ENCODE measurements around the gene GBA3. TPM values are rescaled to one million over a fixed set of nuclear protein-coding genes. Genes with fewer than 3 reads are reported as not detected.

The GBA3 gene
- total RNA-seq, 6 experiments from 2014 or later = 15.4 to 115 (median 60.7) TPM

GRCh38 chr4:22695917-22696316, 3.2 kb downstream of the GBA3 start:
- peak overlapping the region in 2 of 3 donors; percentile 31 to 33 for H3K4me3 ChIP-seq
- intact Hi-C loops (cut with DNase I) = no loop called here
- ATAC-seq = peak; percentile 74 to 87 (median 83)

DNA sequence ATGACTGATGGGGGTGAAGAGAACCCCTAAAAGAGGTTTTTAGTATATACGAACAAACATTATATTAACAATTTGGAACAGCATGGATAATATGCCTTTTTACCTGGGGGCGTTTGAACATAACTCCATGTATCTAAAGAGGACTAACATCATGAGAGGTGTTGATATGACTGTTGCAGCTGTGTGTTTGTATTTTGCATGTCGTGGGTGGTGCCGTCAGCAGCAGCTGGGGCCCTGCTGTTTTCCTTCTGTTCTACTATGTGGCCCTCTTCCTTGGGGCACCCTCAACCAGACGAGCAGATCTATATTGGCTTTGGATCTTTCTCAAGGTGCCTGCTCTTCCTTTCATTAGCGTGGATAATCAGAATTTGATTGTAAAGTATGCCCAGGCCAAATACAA, 11.2 kb downstream of the GBA3 start:
- 82% methylated on average over 6 of the region's 6 CpGs for whole genome bisulfite sequencing (ENCODE audit: insufficient coverage, low coverage, low lambda C conversion rate, missing lambda C conversion rate)
- no peak for DNase-seq
- ATAC-seq = no peak
- no peaks in the 10 kb centered on the region for H3K9me3 ChIP-seq
- no peak overlapping the region for H3K27ac ChIP-seq
- intact Hi-C loops (cut with DNase I) = no loop called here
- H3K36me3 ChIP-seq = no peaks in the 10 kb centered on the region
- H3K4me3 ChIP-seq = no peak overlapping the region
- no peaks in the 10 kb centered on the region for H3K4me1 ChIP-seq
- no peak for TF ChIP-seq CTCF (IDR thresholded peaks at IDR 0.05)
- no peaks in the 10 kb centered on the region for H3K27me3 ChIP-seq

More at GRCh38 chr4:22695917-22696316, 3.2 kb downstream of the GBA3 start:
- 0% methylated on average over 3 of the region's 3 CpGs for WGBS (ENCODE audit: insufficient coverage, low coverage, low lambda C conversion rate, missing lambda C conversion rate)
- no peaks in the 10 kb centered on the region for H3K9me3 ChIP-seq
- H3K4me1 ChIP-seq = peaks cover 0 to 41% (median 5%) of the 10 kb centered on the region in 4 donors
- no peaks in the 10 kb centered on the region for H3K36me3 ChIP-seq
- TF ChIP-seq CTCF (IDR thresholded peaks at IDR 0.05) = no peak
- TF ChIP-seq POLR2A (IDR thresholded peaks at IDR 0.05) = peak; percentile 39
- DNase-seq = peak in 1 of 3 donors; percentile 71
- H3K27ac ChIP-seq = peak overlapping the region; percentile 44 to 83 (median 70)
- H3K27me3 ChIP-seq = no peaks in the 10 kb centered on the region

GRCh38 chr4:22707390-22707789, 14.7 kb downstream of the GBA3 start:
- ATAC-seq (no peak), DNase-seq (no peak)
- H3K27ac ChIP-seq = no peak overlapping the region
- H3K4me3 ChIP-seq = no peak overlapping the region
- intact Hi-C loops (cut with DNase I) = no loop called here
- H3K36me3 ChIP-seq = no peaks in the 10 kb centered on the region
- H3K9me3 ChIP-seq = no peaks in the 10 kb centered on the region
- 92% methylated on average over 1 of the region's 1 CpG for WGBS (ENCODE audit: insufficient coverage, low coverage, low lambda C conversion rate, missing lambda C conversion rate)
- no peak for TF ChIP-seq CTCF (IDR thresholded peaks at IDR 0.05)
- TF ChIP-seq POLR2A (IDR thresholded peaks at IDR 0.05) = no peak
- H3K27me3 ChIP-seq = no peaks in the 10 kb centered on the region
- peaks cover 0 to 11% (median 5%) of the 10 kb centered on the region in 4 donors for H3K4me1 ChIP-seq

DNA sequence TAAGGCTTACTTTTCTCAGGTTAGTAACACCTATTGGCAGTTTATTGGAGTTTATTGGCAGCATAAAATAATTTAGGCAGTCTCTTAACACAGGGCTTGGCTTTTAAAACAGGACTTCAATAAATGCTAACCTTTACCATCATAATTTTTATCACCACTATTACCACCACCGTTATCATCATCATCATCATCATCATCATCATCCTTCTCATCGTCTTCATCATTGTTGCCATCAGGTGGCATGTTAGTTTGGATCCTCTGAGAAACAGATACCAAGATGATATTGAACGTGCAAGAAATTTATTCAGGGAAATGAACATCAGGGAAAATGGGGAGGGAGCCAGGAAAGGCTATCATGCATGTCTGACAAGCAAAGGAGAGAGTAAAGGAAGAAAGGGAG, 16.2 kb downstream of the GBA3 start:
- no peaks in the 10 kb centered on the region for H3K27me3 ChIP-seq
- no peak overlapping the region for H3K4me3 ChIP-seq
- ATAC-seq = no peak
- WGBS (ENCODE audit: insufficient coverage, low coverage, low lambda C conversion rate, missing lambda C conversion rate) = 71% methylated on average over 3 of the region's 3 CpGs
- DNase-seq = no peak
- no peaks in the 10 kb centered on the region for H3K36me3 ChIP-seq
- H3K9me3 ChIP-seq = no peaks in the 10 kb centered on the region
- H3K4me1 ChIP-seq = peaks cover 0 to 25% (median 5%) of the 10 kb centered on the region in 4 donors
- no peak for TF ChIP-seq CTCF (IDR thresholded peaks at IDR 0.05)
- no peak for TF ChIP-seq POLR2A (IDR thresholded peaks at IDR 0.05)
- no peak overlapping the region for H3K27ac ChIP-seq
- intact Hi-C loops (cut with DNase I) = no loop called here

- ATAC-seq = peak in 3 of 4 donors; percentile 14 to 43 (median 19)
- Histone ChIP-seq H3K9me3 (no peaks in the 10 kb centered on the region), H3K27ac (peak overlapping the region in 2 of 3 donors; percentile 13 to 18), H3K36me3 (no peaks in the 10 kb centered on the region), H3K27me3 (no peaks in the 10 kb centered on the region), H3K4me1 (peaks cover 0 to 25% (median 11%) of the 10 kb centered on the region in 4 donors), H3K4me3 (peak overlapping the region in 2 of 3 donors; percentile 10 to 33)
- no peak for DNase-seq
- TF ChIP-seq POLR2A (IDR thresholded peaks at IDR 0.05) (no peak), CTCF (IDR thresholded peaks at IDR 0.05) (no peak)
- intact Hi-C loops (cut with DNase I) = no loop called here
- WGBS (ENCODE audit: insufficient coverage, low coverage, low lambda C conversion rate, missing lambda C conversion rate) = 28% methylated on average over 4 of the region's 4 CpGs
These were observed 19.4 kb downstream of the GBA3 start for GRCh38 chr4:22712105-22712504.

All from right lobe of liver (tissue), 6 donors.